Activated T-cell treated with anti-CD3 and anti-CD28 coated beads, Interleukin-2, amount 50 U/mL, for 4 hours (primary cell): Measurements from ENCODE around the gene HDGF. TPM values are rescaled to one million over a fixed set of nuclear protein-coding genes. Genes with fewer than 3 reads are reported as not detected.
"Not testable (repeated sequence)": the region's sequence is repeated elsewhere in the genome, so short reads cannot be mapped to it uniquely, and the experiment has no call there.

Experiments used
- ATAC-seq, 2 donors: fragments of 200-7000 bp; cut with Tn5 transposase; one replicate each; pipeline ENCODE4 v1.10.0; 2021
- DNase-seq: peaks from one replicate; pipeline ENCODE4 v3.0.0-alpha.2; 2020
- H3K27me3 Mint-ChIP-seq: one replicate; pipeline ENCODE4 v1.8.0; 2021; ENCODE audit warnings: low read depth, mixed read lengths
- H3K36me3 Mint-ChIP-seq: one replicate; pipeline ENCODE4 v1.8.0; 2022; ENCODE audit warnings: mixed read lengths; ENCODE audit not compliant: insufficient read depth
- H3K4me1 Mint-ChIP-seq: one replicate; pipeline ENCODE4 v1.8.0; 2021; ENCODE audit warnings: low read depth, mixed read lengths
- H3K4me3 Mint-ChIP-seq: one replicate; pipeline ENCODE4 v1.8.0; 2021; ENCODE audit warnings: mild to moderate bottlenecking, moderate library complexity, mixed read lengths
- H3K9me3 Mint-ChIP-seq: one replicate; pipeline ENCODE4 v1.8.0; 2021; ENCODE audit warnings: mixed read lengths
- total RNA-seq, 3 donors: library from RNA; stranded (reverse); gene quantifications; one replicate each; pipeline ENCODE4 v1.2.1, GENCODE V29; 2021

HDGF gene
- total RNA-seq, 3 donors from 2014 or later = 221 to 249 (median 230) TPM

DNA sequence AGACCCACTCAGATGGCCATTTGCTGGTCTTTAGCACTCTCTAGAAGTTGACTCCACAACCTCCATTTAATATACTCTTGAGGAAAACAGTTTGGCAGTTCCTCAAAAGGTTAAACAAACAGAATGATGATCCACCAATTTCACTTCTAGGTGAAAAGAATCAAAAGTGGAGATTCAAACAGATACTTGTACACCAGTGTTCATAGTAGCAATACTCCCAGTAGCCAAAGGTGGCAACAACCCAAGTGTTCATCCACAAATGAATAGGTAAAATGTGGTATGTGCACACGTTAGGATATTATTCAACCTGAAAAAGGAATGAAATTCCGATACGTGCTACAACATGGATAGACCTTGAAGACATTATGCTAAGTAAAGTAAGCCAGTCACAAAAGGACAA is 22.1 kb upstream of the HDGF start:
- no peaks in the 10 kb centered on the region for H3K9me3 Mint-ChIP-seq
- peak in 1 of 2 donors; percentile 39 for ATAC-seq
- peaks cover 68% of the 10 kb centered on the region for H3K4me1 Mint-ChIP-seq
- DNase-seq = no peak
- H3K36me3 Mint-ChIP-seq = peaks cover 42% of the 10 kb centered on the region
- H3K4me3 Mint-ChIP-seq = no peak overlapping the region
- H3K27me3 Mint-ChIP-seq = no peaks in the 10 kb centered on the region

DNA sequence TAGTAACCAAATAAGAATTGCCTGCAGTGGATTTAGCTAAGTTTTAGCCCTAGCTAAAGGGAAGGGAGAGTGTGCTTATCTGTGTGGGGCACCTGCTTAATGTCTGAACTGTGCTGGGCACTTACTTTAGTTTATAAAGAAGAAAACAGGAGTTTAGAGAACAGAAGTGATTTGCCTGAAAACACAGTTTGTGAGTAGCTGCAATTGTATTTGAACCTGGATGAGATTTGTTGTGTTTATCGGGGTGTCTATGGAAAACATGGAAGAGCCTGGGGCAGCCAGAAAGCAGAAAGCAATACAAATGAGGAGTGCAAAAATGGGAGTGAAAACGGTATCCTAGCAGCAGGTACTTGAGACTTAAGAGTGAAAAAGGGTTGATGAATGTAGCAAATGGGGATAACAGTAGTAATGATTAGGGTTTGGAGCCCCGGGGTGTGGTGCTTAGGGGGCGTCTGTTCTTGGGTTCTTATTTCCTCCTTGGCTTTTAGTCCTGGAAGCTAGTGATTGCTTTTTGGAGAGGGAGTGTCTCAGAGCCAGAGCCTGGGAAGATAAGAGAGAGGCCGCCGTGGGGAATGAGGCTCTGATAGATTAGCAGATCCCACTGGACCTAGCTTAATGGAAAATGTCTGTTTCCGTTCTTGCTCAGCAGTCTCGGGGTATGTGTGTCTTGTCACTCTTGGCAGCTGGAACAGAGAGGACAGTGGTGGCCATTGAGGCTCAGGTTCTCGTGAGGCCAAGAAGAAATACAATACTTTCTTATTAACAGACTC is 21.4 kb upstream of the HDGF start:
- no peak for ATAC-seq
- no peak for DNase-seq
- Mint-ChIP-seq H3K4me3 (no peak overlapping the region), H3K27me3 (no peaks in the 10 kb centered on the region), H3K36me3 (peaks cover 41% of the 10 kb centered on the region), H3K4me1 (peaks cover 66% of the 10 kb centered on the region), H3K9me3 (no peaks in the 10 kb centered on the region)

DNA sequence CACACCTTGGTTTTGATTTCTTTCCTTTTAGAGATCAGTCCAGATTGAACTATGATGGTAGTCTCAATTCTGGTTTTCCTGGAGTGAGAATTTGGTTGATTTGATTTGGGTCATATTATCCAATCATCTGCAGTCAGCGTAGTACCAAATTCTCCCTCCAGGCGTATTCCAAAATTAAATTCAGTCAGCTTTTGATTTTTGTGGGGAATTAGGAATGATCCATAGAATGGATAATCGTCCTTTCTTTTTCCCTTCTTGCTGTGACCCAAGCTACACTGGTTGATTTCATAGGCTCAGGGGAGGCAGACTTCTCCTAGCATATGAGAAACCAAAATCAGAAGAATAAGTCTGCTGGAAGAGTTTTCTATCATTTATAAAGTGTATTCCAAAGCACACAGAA is 20.7 kb upstream of the HDGF start:
- no peak for DNase-seq

DNA sequence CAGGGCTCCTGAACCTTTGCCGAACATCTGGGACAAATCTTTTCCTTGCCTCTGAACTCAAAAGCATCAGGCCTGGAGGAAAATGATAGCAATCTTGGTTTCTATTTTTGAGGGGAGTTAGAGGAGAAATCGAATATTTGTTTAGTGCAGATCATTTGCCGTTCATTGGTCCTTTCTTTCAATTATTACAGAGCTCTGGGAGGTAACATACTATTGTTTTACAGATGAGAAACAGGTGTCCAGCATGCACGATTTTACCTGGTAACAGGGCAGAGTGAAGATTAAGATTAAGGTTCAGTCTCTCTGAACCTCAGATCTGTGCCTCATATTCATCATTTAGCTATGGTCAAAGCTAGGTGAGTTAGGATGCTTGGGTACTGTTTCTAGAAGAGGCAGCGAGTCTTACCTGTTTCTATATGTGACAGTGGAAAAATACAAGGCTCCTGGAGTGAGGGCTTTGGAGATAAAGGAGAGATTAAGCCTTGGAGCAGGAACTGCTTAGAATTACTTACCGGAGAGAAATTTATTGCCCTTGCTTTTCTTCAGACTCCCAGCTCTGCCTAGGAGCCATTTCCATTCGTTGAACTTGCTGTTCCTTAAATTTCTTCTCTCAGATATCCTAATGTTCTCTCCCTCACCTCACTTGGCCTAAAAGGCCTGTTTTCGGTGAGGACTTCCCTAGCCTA is 17.3 kb upstream of the HDGF start:
- Mint-ChIP-seq H3K9me3 (no peaks in the 10 kb centered on the region), H3K4me3 (no peak overlapping the region), H3K4me1 (peaks cover 51% of the 10 kb centered on the region), H3K36me3 (peaks cover 37% of the 10 kb centered on the region), H3K27me3 (no peaks in the 10 kb centered on the region)
- DNase-seq (no peak), ATAC-seq (no peak)

More for the DNA sequence above, 20.7 kb upstream of the HDGF start:
- Mint-ChIP-seq H3K4me3 (no peak overlapping the region), H3K36me3 (peaks cover 41% of the 10 kb centered on the region), H3K27me3 (no peaks in the 10 kb centered on the region), H3K9me3 (no peaks in the 10 kb centered on the region), H3K4me1 (peaks cover 61% of the 10 kb centered on the region)
- ATAC-seq = no peak

DNA sequence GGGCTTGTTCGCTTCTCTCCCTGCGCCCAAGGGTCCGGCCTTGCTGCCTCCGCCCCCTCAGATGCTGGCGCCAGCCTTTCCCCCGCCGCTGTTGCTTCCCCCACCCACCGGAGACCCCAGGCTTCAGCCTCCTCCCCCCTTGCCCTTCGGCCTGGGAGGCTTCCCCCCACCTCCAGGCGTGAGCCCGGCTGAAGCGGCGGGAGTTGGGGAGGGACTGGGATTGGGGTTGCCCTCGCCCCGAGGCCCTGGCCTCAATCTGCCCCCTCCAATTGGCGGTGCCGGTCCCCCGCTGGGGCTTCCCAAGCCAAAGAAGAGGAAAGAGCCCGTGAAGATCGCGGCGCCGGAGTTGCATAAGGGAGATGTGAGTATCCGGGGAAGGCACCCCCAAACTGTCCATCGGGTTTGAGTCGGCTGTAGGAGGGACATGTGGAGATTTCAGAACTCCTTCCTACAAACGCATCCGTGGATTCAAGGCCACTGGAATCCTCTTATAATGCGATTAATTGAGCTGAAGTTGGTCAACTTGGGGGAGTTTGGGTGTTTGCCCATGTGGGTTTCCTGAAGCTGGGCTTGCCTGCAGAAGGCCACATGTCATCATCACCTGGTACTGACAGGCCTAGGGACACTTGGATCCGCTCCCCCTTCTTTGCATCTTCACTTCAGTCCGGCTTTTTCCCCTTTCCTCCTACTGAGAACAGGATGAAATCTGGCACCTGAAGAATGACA is 16.6 kb upstream of the HDGF start:
- Mint-ChIP-seq H3K4me1 (peaks cover 44% of the 10 kb centered on the region), H3K27me3 (no peaks in the 10 kb centered on the region), H3K9me3 (no peaks in the 10 kb centered on the region), H3K36me3 (peaks cover 32% of the 10 kb centered on the region), H3K4me3 (no peak overlapping the region)
- DNase-seq (no peak), ATAC-seq (peak; percentile 6 to 8)

DNA sequence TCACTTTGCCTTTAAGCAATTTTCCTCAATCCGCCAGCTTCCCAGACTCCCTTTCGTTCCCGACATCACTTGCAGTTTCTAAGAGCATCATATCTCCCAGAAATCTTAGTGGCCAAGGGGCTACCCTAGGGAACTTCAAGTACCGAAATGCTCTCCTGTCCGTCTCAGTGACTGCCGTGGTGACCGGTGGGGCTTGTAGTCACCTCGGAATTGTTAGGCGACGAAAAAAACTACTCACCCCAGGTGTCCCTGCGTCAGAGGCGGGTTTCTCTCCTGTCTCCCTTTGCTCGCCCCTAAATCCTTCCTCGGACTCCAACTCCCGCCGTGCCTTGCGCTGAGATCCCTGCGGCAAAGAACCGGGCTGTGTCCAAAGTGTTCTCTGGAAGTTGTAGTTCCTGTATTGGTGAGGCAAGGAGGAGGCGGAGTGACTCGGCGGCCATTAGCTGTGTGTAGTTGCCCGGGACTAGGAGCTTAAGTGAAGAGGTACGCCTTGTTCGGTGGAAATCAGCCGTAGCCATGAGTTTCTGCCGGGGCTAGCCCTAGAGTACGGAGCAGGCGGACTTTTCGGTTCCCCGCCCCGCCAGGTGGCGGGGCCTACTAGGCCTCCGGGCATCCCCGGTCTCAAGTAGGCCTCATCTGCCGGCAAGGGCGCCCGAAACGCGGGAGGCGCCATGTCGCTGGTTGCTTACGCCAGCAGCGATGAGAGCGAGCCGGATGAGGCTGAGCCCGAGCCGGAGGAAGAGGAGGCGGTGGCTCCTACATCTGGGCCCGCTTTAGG is 15.8 kb upstream of the HDGF start, which contains the start of gene PRCC:
TSS of gene PRCC (plus strand) at position 435 of the 778 bp plus-strand sequence. CDS start at position 672, 237 bp downstream.
- Mint-ChIP-seq H3K4me3 (no peak within 1 kb of the TSS), H3K4me1 (peaks cover 36% of the 10 kb centered on the region), H3K36me3 (peaks cover 25% of the 10 kb centered on the region), H3K27me3 (no peaks in the 10 kb centered on the region), H3K9me3 (no peaks in the 10 kb centered on the region)
- ATAC-seq = peak; percentile 95 to 97
- peak; percentile 93 for DNase-seq

DNA sequence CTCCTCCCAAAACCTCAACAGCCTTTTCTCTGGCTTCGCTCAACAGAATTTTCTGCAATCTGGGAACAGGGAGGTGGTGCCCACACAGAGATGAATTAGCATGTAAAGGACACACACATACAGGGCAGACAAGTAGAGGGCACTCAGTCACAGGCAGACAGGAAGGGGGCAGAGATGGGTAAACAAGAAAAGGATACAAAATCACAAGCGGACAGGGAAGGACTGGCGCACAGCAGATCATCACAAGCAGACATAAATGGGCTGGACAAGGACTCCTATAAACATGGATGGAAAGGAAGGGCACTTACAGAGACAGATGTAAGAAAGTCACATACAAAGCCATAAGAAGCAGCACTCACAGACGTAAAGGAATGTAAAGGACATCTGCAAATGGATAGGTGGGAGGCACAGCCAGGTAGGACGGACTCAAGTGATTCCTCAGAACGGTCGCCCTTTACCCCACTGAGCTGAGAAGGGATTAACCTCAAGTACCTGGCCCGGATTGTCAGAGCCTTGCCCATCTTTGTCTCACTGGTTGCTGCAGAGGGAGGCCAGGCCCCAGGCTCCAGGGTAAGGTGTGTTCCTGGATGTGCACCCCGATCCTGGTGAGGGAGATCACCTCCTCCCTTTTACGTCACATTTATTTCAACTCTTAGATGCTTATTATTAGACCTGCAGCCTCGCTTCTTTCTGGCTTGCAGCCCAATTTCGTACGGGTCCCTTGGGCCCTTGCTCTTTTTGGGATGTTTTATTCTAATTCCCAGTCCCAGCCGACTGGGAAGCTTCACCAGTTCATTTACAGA is 15.0 kb upstream of the HDGF start:
- ATAC-seq = no peak
- Mint-ChIP-seq H3K4me3 (no peak overlapping the region), H3K4me1 (peaks cover 33% of the 10 kb centered on the region), H3K27me3 (no peaks in the 10 kb centered on the region), H3K9me3 (no peaks in the 10 kb centered on the region), H3K36me3 (peaks cover 25% of the 10 kb centered on the region)
- DNase-seq = no peak

DNA sequence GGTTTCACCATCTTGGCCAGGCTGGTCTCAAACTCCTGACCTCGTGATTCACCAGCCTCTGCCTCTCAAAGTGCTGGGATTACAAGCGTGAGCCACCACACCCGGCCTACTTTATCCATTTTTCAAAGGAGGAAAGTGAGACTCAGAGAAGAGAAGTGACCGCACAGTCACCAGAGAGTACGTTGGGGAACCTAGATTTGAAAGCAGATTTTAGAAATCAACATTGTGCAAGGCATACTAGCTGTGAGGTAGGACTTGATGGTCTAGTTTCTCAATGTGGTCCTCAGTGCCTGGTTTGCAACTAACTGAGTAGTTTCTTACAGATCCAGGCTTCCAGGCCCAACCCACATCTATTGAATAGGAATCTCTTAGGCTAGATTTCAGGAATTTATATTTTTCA is 14.2 kb upstream of the HDGF start:
- peaks cover 25% of the 10 kb centered on the region for H3K4me1 Mint-ChIP-seq
- ATAC-seq (no peak), DNase-seq (no peak)
- no peaks in the 10 kb centered on the region for H3K27me3 Mint-ChIP-seq
- H3K4me3 Mint-ChIP-seq = no peak overlapping the region
- H3K9me3 Mint-ChIP-seq = no peaks in the 10 kb centered on the region
- peaks cover 17% of the 10 kb centered on the region for H3K36me3 Mint-ChIP-seq

DNA sequence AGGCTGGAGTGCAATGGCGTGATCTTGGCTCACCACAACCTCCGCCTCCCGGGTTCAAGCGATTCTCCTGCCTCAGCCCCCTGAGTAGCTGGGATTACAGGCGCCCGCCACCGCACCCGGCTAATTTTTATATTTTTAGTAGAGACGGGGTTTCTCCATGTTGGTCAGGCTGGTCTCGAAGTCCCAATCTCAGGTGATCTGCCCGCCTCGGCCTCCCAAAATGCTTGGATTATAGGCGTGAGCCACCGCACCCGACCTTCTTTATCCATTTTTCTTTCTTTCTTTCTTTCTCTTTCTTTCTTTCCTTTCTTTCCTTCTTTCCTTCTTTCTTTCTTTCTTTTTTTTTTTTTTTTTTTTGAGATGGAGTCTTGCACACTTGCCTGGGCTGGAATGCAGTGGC is 13.7 kb upstream of the HDGF start:
- not testable (repeated sequence) for ATAC-seq, DNase-seq, H3K27me3 Mint-ChIP-seq, H3K9me3 Mint-ChIP-seq, H3K4me3 Mint-ChIP-seq
- Mint-ChIP-seq H3K36me3 (peaks cover 13% of the 10 kb centered on the region), H3K4me1 (peaks cover 21% of the 10 kb centered on the region)

DNA sequence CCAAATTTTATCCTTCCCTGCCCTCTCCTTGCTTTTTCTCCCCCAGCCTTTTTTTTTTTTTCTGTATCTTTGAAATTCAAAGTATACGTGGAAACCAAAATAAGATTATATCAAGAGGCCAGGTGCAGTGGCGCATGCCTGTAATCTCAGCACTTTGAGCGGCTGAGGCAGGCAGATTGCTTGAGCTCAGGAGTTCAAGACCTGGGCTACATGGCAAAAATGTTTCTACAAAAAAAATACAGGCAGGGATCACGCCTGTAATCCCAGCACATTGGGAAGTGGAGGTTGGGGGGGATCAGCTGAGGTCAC is 9.3 kb upstream of the HDGF start:
- DNase-seq = no peak
- no peak for ATAC-seq
- H3K36me3 Mint-ChIP-seq = no peaks in the 10 kb centered on the region
- no peaks in the 10 kb centered on the region for H3K9me3 Mint-ChIP-seq
- no peaks in the 10 kb centered on the region for H3K27me3 Mint-ChIP-seq
- H3K4me1 Mint-ChIP-seq = no peaks in the 10 kb centered on the region
- H3K4me3 Mint-ChIP-seq = no peak overlapping the region

DNA sequence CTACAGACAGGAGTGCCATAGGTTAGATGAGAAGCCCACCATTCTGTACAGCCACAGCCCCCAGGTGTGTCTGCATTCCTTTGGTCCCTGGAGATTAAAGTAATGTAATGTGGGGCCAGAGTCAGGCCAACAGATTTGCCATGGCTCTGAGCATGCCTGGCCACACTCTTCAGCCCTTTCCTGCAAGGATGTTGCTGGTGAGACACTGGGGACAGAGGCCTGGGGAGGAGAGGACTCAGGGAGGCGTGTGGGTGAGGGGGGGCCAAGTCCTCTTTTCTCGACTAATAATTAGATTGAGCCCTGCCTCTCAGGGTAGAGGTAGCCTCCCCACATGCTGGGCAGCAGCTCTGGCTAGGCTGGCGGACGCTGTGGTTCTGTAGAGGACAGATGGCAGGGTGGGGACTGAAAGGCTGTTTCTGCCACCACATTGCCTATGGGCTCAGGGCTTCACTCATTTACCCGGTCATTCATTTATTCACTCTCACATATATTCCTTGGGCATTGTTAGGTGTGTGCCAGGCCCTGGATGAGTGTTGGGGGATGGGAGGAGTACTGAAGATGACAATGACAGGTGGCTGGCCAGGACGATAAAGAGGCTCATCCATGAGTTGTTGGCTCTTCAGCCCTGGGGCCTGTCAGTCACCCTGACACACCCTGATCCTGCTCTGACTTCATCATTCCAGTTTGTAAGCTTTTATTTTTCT is 8.8 kb upstream of the HDGF start:
- no peak for DNase-seq
- H3K27me3 Mint-ChIP-seq = no peaks in the 10 kb centered on the region
- H3K36me3 Mint-ChIP-seq = no peaks in the 10 kb centered on the region
- H3K4me1 Mint-ChIP-seq = no peaks in the 10 kb centered on the region
- ATAC-seq = no peak
- no peak overlapping the region for H3K4me3 Mint-ChIP-seq
- H3K9me3 Mint-ChIP-seq = no peaks in the 10 kb centered on the region

DNA sequence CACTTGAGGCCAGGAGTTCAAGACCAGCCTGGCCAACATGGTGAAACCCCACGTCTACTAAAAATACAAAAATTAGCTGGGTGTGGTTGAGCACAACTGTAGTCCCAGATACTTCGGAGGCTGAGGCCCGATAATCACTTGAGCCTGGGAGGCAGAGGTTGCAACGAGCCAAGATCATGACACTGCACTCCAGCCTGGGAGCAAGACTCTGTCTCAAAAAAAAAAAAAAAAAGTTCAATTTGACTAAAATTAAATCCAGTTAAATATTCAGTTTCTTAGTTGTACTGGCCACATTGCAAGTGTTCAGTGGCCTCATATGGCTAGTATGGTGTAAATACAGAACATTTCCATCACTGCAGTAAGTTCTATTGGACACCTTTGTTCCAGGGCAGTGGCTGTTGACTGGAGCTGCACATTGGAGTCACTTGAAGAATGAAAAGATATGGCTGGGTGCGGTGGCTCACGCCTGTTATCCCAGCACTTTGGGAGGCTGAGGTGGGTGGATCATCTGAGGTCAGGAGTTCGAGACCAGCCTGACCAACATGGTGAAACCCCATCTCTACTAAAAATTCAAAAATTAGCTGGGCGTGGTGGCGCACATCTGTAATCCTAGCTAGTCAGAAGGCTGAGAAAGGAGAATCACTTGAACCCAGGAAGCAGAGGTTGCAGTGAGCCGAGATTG is 6.2 kb upstream of the HDGF start:
- not testable (repeated sequence) for H3K4me1 Mint-ChIP-seq, H3K4me3 Mint-ChIP-seq, DNase-seq, H3K9me3 Mint-ChIP-seq, H3K27me3 Mint-ChIP-seq, H3K36me3 Mint-ChIP-seq, ATAC-seq

DNA sequence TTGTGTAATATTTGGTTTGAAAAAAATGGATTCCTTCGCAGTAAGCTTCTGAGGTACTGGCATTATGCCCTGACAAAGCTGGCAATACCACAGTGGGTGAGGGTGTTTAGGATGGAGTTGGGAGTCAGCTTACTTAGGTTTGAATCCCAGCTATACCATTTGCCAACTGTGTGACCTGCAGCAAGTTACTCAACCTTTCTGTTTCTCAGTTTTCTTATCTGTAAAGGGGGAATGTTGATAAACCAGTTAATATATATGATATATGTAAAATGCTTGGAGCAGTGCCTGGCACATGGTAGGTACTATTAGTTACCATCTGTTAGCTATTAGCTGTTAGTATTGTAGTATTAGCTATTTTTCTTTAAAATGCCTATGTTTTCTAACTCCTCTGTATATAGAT is 4.9 kb upstream of the HDGF start:
- Mint-ChIP-seq H3K9me3 (no peaks in the 10 kb centered on the region), H3K27me3 (no peaks in the 10 kb centered on the region), H3K4me1 (peaks cover 12% of the 10 kb centered on the region), H3K36me3 (no peaks in the 10 kb centered on the region), H3K4me3 (no peak overlapping the region)
- DNase-seq = no peak
- no peak for ATAC-seq
